Gastroesophageal sphincter (tissue), 3 donors: ENCODE data around the gene OR13C9.
"Not testable (repeated sequence)": the region's sequence is repeated elsewhere in the genome, so short reads cannot be mapped to it uniquely, and the experiment has no call there.

Experiments
- EP300 ChIP-seq: sonication (generic); formaldehyde crosslinking; IDR thresholded peaks from one replicate; pipeline ENCODE4 v1.6.1; 2017; ENCODE audit warnings: antibody characterized with exemption, mild to moderate bottlenecking
- POLR2A ChIP-seq, 2 donors: fragments of 450-650 bp; IDR thresholded peaks; one replicate each; pipeline ENCODE4 v1.6.1; 2017; ENCODE audit warnings: antibody characterized with exemption in 2 of 2, mild to moderate bottlenecking in 2 of 2, moderate library complexity in 1 of 2
- POLR2AphosphoS5 ChIP-seq: sonication (generic); formaldehyde crosslinking; IDR thresholded peaks from one replicate; pipeline ENCODE4 v1.6.1; 2017; ENCODE audit warnings: antibody characterized with exemption
- TF ChIP-seq, protein P1 (sequence below), 4 experiments: fragments of 200-600 bp in 2 of 4; fragments of 450-650 bp in 2 of 4; sonication (generic) in 1 of 4; IDR thresholded peaks; one replicate each; pipeline ENCODE4 v1.5.1; 2017 to 2019; ENCODE audit warnings: antibody characterized with exemption in 4 of 4, mild to moderate bottlenecking in 2 of 4, moderate library complexity in 2 of 4

DNA sequence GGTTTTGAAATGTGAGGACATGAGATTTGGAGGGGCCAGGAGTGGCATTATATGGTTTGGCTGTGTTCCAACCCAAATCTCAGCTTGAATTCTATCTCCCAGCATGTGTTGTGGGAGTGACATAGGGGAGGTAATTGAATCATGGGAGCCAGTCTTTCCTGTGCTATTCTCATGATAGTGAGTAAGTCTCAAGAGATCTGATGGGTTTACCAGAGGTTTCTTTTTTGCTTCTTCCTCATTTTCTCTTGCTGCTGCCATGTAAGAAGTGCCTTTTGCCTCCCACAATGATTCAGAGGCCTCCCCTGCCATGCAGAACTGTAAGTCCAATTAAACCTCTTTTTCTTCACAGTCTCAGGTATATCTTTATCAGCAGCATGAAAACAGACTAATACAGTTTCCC, 8.0 kb upstream of the OR13C9 start:
- TF ChIP-seq, protein P1, sequence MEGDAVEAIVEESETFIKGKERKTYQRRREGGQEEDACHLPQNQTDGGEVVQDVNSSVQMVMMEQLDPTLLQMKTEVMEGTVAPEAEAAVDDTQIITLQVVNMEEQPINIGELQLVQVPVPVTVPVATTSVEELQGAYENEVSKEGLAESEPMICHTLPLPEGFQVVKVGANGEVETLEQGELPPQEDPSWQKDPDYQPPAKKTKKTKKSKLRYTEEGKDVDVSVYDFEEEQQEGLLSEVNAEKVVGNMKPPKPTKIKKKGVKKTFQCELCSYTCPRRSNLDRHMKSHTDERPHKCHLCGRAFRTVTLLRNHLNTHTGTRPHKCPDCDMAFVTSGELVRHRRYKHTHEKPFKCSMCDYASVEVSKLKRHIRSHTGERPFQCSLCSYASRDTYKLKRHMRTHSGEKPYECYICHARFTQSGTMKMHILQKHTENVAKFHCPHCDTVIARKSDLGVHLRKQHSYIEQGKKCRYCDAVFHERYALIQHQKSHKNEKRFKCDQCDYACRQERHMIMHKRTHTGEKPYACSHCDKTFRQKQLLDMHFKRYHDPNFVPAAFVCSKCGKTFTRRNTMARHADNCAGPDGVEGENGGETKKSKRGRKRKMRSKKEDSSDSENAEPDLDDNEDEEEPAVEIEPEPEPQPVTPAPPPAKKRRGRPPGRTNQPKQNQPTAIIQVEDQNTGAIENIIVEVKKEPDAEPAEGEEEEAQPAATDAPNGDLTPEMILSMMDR (IDR thresholded peaks at IDR 0.05) = not testable (repeated sequence)
- not testable (repeated sequence) for TF ChIP-seq POLR2A (IDR thresholded peaks at IDR 0.05); EP300; POLR2AphosphoS5
